NT2/D1 (cell line): ENCODE results near the gene KCNK2.

ENCODE experiments used
- DNase-seq: peaks from one replicate; pipeline ENCODE4 v3.0.0-alpha.2; 2011; ENCODE audit warnings: low read depth, low spot score
- H3K27me3 ChIP-seq: 2 replicates; pipeline ENCODE4 v1.6.0; 2011; ENCODE audit warnings: mild to moderate bottlenecking; ENCODE audit not compliant: insufficient read length, insufficient read depth
- H3K36me3 ChIP-seq: 2 replicates; pipeline ENCODE4 v1.6.1; 2011; ENCODE audit warnings: mild to moderate bottlenecking, low read length, mixed read lengths; ENCODE audit not compliant: insufficient read depth, insufficient read length
- H3K4me1 ChIP-seq: 2 replicates; pipeline ENCODE4 v1.5.1; 2011; ENCODE audit not compliant: insufficient read depth, insufficient read length
- H3K4me3 ChIP-seq: 2 replicates; pipeline ENCODE4 v1.5.1; 2011; ENCODE audit warnings: low read depth; ENCODE audit not compliant: insufficient read length
- H3K9ac ChIP-seq: 2 replicates; pipeline ENCODE4 v1.6.0; 2011; ENCODE audit warnings: low read depth; ENCODE audit not compliant: insufficient read length
- H3K9me3 ChIP-seq: 2 replicates; pipeline ENCODE4 v1.5.1; 2011; ENCODE audit warnings: mild to moderate bottlenecking, low read length; ENCODE audit not compliant: insufficient read depth
- SUZ12 ChIP-seq: IDR thresholded peaks from 2 replicates; pipeline ENCODE4 v1.6.1; 2011; ENCODE audit not compliant: insufficient read length, insufficient read depth; ENCODE audit errors: extremely low read depth
- YY1 ChIP-seq: IDR thresholded peaks from 2 replicates; pipeline ENCODE4 v1.6.1; 2011; ENCODE audit not compliant: insufficient read length, insufficient read depth
- ZNF274 ChIP-seq: IDR thresholded peaks from 2 replicates; pipeline ENCODE4 v1.6.1; 2011; ENCODE audit warnings: mild to moderate bottlenecking, low read depth, low read length

KCNK2 gene

GRCh38 chr1:215115760-215116159, 33.2 kb downstream of the KCNK2 start:
- no peak for DNase-seq
- no peak overlapping the region for H3K4me3 ChIP-seq
- no peaks in the 10 kb centered on the region for H3K36me3 ChIP-seq
- H3K9ac ChIP-seq, result no peak overlapping the region
- no peaks in the 10 kb centered on the region for H3K9me3 ChIP-seq
- H3K27me3 ChIP-seq, result no peaks in the 10 kb centered on the region
- TF ChIP-seq SUZ12, result no peak
- no peak for TF ChIP-seq YY1
- no peak for TF ChIP-seq ZNF274
- H3K4me1 ChIP-seq, result no peaks in the 10 kb centered on the region

DNA sequence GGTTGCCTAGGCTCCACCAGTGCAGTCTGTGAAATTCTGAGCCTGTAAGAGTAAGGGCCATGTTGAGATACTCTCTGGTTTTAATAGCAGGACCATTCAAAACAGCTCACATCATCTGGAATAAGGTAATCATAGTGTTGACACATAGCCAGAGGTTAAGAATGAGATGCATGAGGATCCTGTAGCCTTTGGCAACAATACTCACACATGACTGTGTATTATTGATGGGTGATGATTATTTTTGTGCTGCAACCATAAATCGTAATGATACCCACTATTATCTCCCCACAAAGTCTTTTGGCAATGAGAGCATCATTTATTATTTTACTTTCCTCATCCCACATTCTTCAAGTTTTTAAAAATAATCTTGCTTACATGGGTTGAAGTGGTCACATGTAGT, 35.5 kb downstream of the KCNK2 start:
- TF ChIP-seq SUZ12 (no peak), YY1 (no peak), ZNF274 (no peak)
- Histone ChIP-seq H3K27me3 (no peaks in the 10 kb centered on the region), H3K4me3 (no peak overlapping the region), H3K9ac (no peak overlapping the region), H3K4me1 (no peaks in the 10 kb centered on the region), H3K36me3 (no peaks in the 10 kb centered on the region), H3K9me3 (no peaks in the 10 kb centered on the region)
- no peak for DNase-seq

DNA sequence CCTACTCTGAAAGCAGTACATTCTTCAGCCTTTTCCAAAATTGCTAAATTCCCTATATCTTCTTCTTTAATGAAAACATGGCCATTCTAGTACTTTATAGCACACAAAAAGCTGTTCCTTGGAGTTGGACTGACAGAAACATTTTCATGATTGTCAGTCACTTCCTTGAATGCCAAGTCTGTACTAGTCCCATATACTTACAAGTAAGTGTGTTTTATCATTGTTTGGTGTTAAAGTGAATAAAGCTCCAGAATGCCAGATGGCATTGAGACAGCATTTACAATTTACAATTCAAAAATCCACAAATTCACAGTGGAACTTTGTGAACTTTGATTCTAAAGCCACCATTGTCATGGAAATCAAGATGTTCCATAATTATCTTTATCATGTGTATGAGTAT, 36.5 kb downstream of the KCNK2 start:
- Histone ChIP-seq H3K27me3 (no peaks in the 10 kb centered on the region), H3K9me3 (no peaks in the 10 kb centered on the region), H3K9ac (no peak overlapping the region), H3K36me3 (no peaks in the 10 kb centered on the region), H3K4me3 (no peak overlapping the region), H3K4me1 (no peaks in the 10 kb centered on the region)
- TF ChIP-seq YY1, result no peak
- TF ChIP-seq ZNF274, result no peak
- TF ChIP-seq SUZ12, result no peak
- DNase-seq, result no peak

DNA sequence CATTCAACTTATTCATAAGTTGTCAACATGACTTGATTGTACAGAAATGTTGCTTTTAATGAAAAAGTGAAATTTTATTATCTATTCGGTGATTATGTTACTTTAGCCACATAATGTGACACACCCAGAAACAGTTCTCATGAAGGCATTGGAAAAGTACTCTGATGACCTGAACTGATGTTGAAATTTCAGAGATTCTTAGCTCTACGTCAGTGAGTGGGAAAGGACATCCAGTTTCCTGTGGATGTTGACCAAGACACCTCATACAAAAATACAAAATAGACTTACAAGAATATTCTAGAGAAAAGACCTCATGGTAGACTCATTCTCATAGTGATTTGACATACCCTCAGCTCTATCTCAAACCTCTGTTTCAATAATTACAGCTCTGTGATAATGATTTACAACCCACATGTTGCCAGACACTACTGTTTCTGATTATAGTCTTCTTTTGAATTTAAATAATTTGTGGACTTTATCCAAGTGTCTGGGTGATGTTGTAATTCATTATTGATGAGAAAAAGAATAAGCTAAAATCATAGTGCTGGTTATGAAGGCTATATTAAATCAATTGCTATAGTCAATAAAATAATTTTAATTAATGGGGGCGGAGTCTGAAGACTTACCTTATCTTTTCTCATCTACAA, 37.3 kb downstream of the KCNK2 start:
- no peaks in the 10 kb centered on the region for H3K27me3 ChIP-seq

DNA sequence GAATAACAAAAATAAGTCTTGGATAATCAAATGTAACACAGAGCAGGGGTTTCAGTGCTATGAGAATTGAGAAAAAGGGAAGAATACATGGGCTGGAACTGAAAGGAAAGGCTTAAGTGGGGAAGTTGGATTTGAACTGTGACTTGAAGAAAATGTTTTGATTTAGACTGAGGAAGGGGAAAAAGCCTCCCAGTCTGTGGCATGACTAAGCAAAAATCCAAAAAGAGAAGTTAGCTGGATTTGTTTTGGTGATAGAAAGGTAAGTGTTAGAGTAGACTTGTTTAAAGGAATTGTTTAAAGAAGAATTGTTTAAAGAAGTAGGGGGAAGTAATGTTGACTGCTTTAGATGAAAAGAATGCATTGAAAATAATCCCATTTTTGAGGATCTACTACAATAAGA, 46.0 kb downstream of the KCNK2 start:
- no peak for DNase-seq
- H3K9me3 ChIP-seq, result no peaks in the 10 kb centered on the region
- no peak overlapping the region for H3K9ac ChIP-seq
- H3K36me3 ChIP-seq, result no peaks in the 10 kb centered on the region
- TF ChIP-seq ZNF274, result no peak
- TF ChIP-seq SUZ12, result no peak
- TF ChIP-seq YY1, result no peak
- no peak overlapping the region for H3K4me3 ChIP-seq
- H3K27me3 ChIP-seq, result no peaks in the 10 kb centered on the region
- H3K4me1 ChIP-seq, result no peaks in the 10 kb centered on the region

More for the DNA sequence above, 37.3 kb downstream of the KCNK2 start:
- H3K9ac ChIP-seq, result no peak overlapping the region
- TF ChIP-seq ZNF274, result no peak
- no peak for TF ChIP-seq SUZ12
- no peak for TF ChIP-seq YY1
- H3K4me3 ChIP-seq, result no peak overlapping the region
- H3K4me1 ChIP-seq, result no peaks in the 10 kb centered on the region
- no peak for DNase-seq
- H3K9me3 ChIP-seq, result no peaks in the 10 kb centered on the region
- no peaks in the 10 kb centered on the region for H3K36me3 ChIP-seq

GRCh38 chr1:215131291-215131690, 48.8 kb downstream of the KCNK2 start:
- Histone ChIP-seq H3K9ac (no peak overlapping the region), H3K9me3 (no peaks in the 10 kb centered on the region), H3K36me3 (no peaks in the 10 kb centered on the region), H3K4me1 (no peaks in the 10 kb centered on the region), H3K27me3 (no peaks in the 10 kb centered on the region), H3K4me3 (no peak overlapping the region)
- DNase-seq, result no peak
- no peak for TF ChIP-seq ZNF274
- no peak for TF ChIP-seq YY1
- TF ChIP-seq SUZ12, result no peak

DNA sequence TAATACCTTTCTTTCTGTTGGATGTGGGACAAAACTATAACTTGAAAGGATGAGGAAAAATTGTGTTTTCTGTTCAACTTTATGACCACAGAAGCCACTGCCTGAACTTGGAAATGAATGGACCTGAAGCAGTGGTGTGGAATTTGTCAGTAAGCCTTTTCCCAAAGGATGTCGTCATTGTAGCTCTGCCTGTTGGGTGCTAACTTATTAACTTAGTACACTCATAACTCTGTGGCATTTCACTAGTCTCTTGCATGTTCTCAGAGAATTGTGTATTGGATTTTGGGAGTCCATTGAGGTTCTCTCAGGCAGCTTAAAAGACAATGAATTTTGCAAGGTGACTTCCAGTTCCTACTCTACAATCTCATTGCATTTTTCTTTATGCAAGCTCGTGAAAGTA, 49.6 kb downstream of the KCNK2 start:
- TF ChIP-seq SUZ12 (no peak), YY1 (no peak), ZNF274 (no peak)
- H3K27me3 ChIP-seq, result no peaks in the 10 kb centered on the region
- DNase-seq, result no peak
- H3K4me1 ChIP-seq, result no peaks in the 10 kb centered on the region
- no peak overlapping the region for H3K9ac ChIP-seq
- H3K36me3 ChIP-seq, result no peaks in the 10 kb centered on the region
- H3K4me3 ChIP-seq, result no peak overlapping the region
- no peaks in the 10 kb centered on the region for H3K9me3 ChIP-seq

GRCh38 chr1:215133532-215133931, 51.0 kb downstream of the KCNK2 start:
- no peak for TF ChIP-seq ZNF274
- TF ChIP-seq SUZ12, result no peak
- no peak for TF ChIP-seq YY1
- H3K4me1 ChIP-seq, result no peaks in the 10 kb centered on the region
- H3K27me3 ChIP-seq, result no peaks in the 10 kb centered on the region
- DNase-seq, result no peak
- H3K4me3 ChIP-seq, result no peak overlapping the region
- no peaks in the 10 kb centered on the region for H3K9me3 ChIP-seq
- H3K36me3 ChIP-seq, result no peaks in the 10 kb centered on the region
- no peak overlapping the region for H3K9ac ChIP-seq
